Thoracic aorta (tissue), 2 donors: Measurements from ENCODE around the gene HIVEP2. TPM values are rescaled to one million over a fixed set of nuclear protein-coding genes. Genes with fewer than 3 reads are reported as not detected.
"Not testable (repeated sequence)": the region's sequence is repeated elsewhere in the genome, so short reads cannot be mapped to it uniquely, and the experiment has no call there.

ENCODE experiments used
- ATAC-seq: fragments of 150-250 bp; one replicate; pipeline ENCODE4 v1.8.0; 2017; ENCODE audit warnings: low read depth; ENCODE audit not compliant: insufficient number of reproducible peaks, low FRiP score
- DNase-seq: peaks from one replicate; pipeline ENCODE4 v3.0.0-alpha.2; 2020; ENCODE audit warnings: low spot score
- H3K27ac ChIP-seq, 2 donors: fragments of 200-600 bp; sonication (generic); 1 replicate in 1 of 2; 2 replicates in 1 of 2; pipeline ENCODE4 v1.5.1; 2016; ENCODE audit warnings: mild to moderate bottlenecking in 2 of 2, moderate library complexity in 2 of 2
- H3K27me3 ChIP-seq: fragments of 200-600 bp; sonication (generic); replicated peaks from 2 replicates; pipeline ENCODE4 v1.6.0; 2016; ENCODE audit warnings: mild to moderate bottlenecking; ENCODE audit not compliant: insufficient read depth
- H3K36me3 ChIP-seq: fragments of 200-600 bp; sonication (generic); one replicate; pipeline ENCODE4 v1.5.1; 2016
- H3K4me1 ChIP-seq, 2 donors: fragments of 200-600 bp; sonication (generic); 1 replicate in 1 of 2; 2 replicates in 1 of 2; pipeline versions ENCODE4 v1.5.1 to v1.6.0; 2016; ENCODE audit warnings: low read depth in 2 of 2, mild to moderate bottlenecking in 1 of 2; ENCODE audit not compliant: control insufficient read depth in 1 of 2
- H3K4me3 ChIP-seq: fragments of 200-600 bp; sonication (generic); 2 replicates; pipeline ENCODE4 v1.5.1; 2016; ENCODE audit warnings: mild to moderate bottlenecking
- H3K9me3 ChIP-seq: fragments of 200-600 bp; sonication (generic); 2 replicates; pipeline ENCODE4 v1.5.1; 2016
- CTCF ChIP-seq: fragments of 200-600 bp; sonication (generic); IDR thresholded peaks from one replicate; pipeline ENCODE4 v1.5.1; 2019; ENCODE audit warnings: antibody characterized with exemption
- total RNA-seq, 2 donors: library from RNA; depleted of rRNA; stranded (reverse); fragments of >200 nt; gene quantifications; one replicate each; pipeline versions ENCODE4 v1.1.0 to v1.2.3, GENCODE V29; 2016

HIVEP2 gene
- total RNA-seq, 2 donors from 2014 or later = 32.9 to 51.7 TPM

GRCh38 chr6:142984386-142984785 lies 39.4 kb upstream of the HIVEP2 start:
- H3K36me3 ChIP-seq = no peaks in the 10 kb centered on the region
- H3K27ac ChIP-seq = no peak overlapping the region
- H3K27me3 ChIP-seq = no peaks in the 10 kb centered on the region
- H3K4me1 ChIP-seq = no peaks in the 10 kb centered on the region
- H3K4me3 ChIP-seq = no peak overlapping the region
- ATAC-seq (no peak), DNase-seq (no peak)
- no peak for TF ChIP-seq CTCF
- H3K9me3 ChIP-seq = peaks cover 10% of the 10 kb centered on the region

GRCh38 chr6:142975365-142975764 lies 30.4 kb upstream of the HIVEP2 start:
- no peak for TF ChIP-seq CTCF
- Histone ChIP-seq H3K36me3 (no peaks in the 10 kb centered on the region), H3K9me3 (no peaks in the 10 kb centered on the region), H3K4me1 (no peaks in the 10 kb centered on the region), H3K27me3 (no peaks in the 10 kb centered on the region), H3K27ac (no peak overlapping the region), H3K4me3 (no peak overlapping the region)
- ATAC-seq (no peak), DNase-seq (no peak)

- not testable (repeated sequence) for DNase-seq, H3K4me3 ChIP-seq, H3K36me3 ChIP-seq, H3K27me3 ChIP-seq, H3K9me3 ChIP-seq, H3K27ac ChIP-seq, ATAC-seq, H3K4me1 ChIP-seq
Observed at GRCh38 chr6:142970941-142971340, 26.0 kb upstream of the HIVEP2 start.

- no peak for DNase-seq
Observed at GRCh38 chr6:142968601-142969000, 23.6 kb upstream of the HIVEP2 start.

GRCh38 chr6:142966294-142966693 lies 21.3 kb upstream of the HIVEP2 start:
- Histone ChIP-seq H3K27ac (no peak overlapping the region), H3K4me3 (no peak overlapping the region), H3K4me1 (no peaks in the 10 kb centered on the region), H3K36me3 (no peaks in the 10 kb centered on the region), H3K9me3 (no peaks in the 10 kb centered on the region), H3K27me3 (no peaks in the 10 kb centered on the region)
- no peak for DNase-seq
- no peak for ATAC-seq
- no peak for TF ChIP-seq CTCF

More at GRCh38 chr6:142968601-142969000, 23.6 kb upstream of the HIVEP2 start:
- H3K36me3 ChIP-seq = no peaks in the 10 kb centered on the region
- TF ChIP-seq CTCF = no peak
- ATAC-seq = no peak
- H3K27me3 ChIP-seq = no peaks in the 10 kb centered on the region
- no peak overlapping the region for H3K27ac ChIP-seq
- no peaks in the 10 kb centered on the region for H3K9me3 ChIP-seq
- no peak overlapping the region for H3K4me3 ChIP-seq
- H3K4me1 ChIP-seq = no peaks in the 10 kb centered on the region

- H3K27ac ChIP-seq = no peak overlapping the region
- H3K9me3 ChIP-seq = no peaks in the 10 kb centered on the region
- DNase-seq (no peak), ATAC-seq (no peak)
- no peaks in the 10 kb centered on the region for H3K36me3 ChIP-seq
- no peak for TF ChIP-seq CTCF
- H3K27me3 ChIP-seq = no peaks in the 10 kb centered on the region
- no peaks in the 10 kb centered on the region for H3K4me1 ChIP-seq
- no peak overlapping the region for H3K4me3 ChIP-seq
Observed at GRCh38 chr6:142965164-142965563, 20.2 kb upstream of the HIVEP2 start.
